Astrocyte (in vitro differentiated cells and primary cell): ENCODE data around the gene CDC25C. TPM values are rescaled to one million over a fixed set of nuclear protein-coding genes. Genes with fewer than 3 reads are reported as not detected.
"Not testable (repeated sequence)": the region's sequence is repeated elsewhere in the genome, so short reads cannot be mapped to it uniquely, and the experiment has no call there.

Experiments
- DNase-seq: peaks from one replicate; pipeline ENCODE4 v3.0.0-alpha.2; 2010; ENCODE audit warnings: low read depth
- FAIRE-seq: peaks from 2 replicates; lab custom pipeline; 2011; peaks lifted over from hg19 to GRCh38; lab: Jason Lieb, UNC
- H2AFZ ChIP-seq: 2 replicates; pipeline ENCODE4 v1.6.0; 2012; ENCODE audit warnings: low read depth, low read length, inconsistent platforms
- H3K27ac ChIP-seq: 2 replicates; pipeline ENCODE4 v1.5.1; 2011; ENCODE audit warnings: low read depth, low read length, inconsistent platforms
- H3K27me3 ChIP-seq: 2 replicates; pipeline ENCODE4 v1.6.0; 2011; ENCODE audit warnings: low read length, inconsistent platforms; ENCODE audit not compliant: insufficient read depth
- H3K36me3 ChIP-seq: 2 replicates; pipeline ENCODE4 v1.5.1; 2011; ENCODE audit warnings: low read length, inconsistent platforms; ENCODE audit not compliant: insufficient read depth
- H3K4me1 ChIP-seq: 2 replicates; pipeline ENCODE4 v1.5.1; 2011; ENCODE audit warnings: low read length, inconsistent platforms; ENCODE audit not compliant: insufficient read depth
- H3K4me2 ChIP-seq: 2 replicates; pipeline ENCODE4 v1.6.0; 2012; ENCODE audit warnings: low read length, inconsistent platforms
- H3K4me3 ChIP-seq: 2 replicates; pipeline ENCODE4 v1.5.1; 2011; ENCODE audit warnings: low read depth, mild to moderate bottlenecking, low read length, inconsistent platforms; ENCODE audit not compliant: insufficient read depth
- H3K79me2 ChIP-seq: 2 replicates; pipeline ENCODE4 v1.6.0; 2012; ENCODE audit warnings: mild to moderate bottlenecking, low read length, inconsistent platforms; ENCODE audit not compliant: insufficient read depth
- H3K9ac ChIP-seq: 2 replicates; pipeline ENCODE4 v1.6.0; 2012; ENCODE audit warnings: mild to moderate bottlenecking, low read length, inconsistent platforms
- H3K9me3 ChIP-seq: 2 replicates; pipeline ENCODE4 v1.5.1; 2012; ENCODE audit warnings: low read depth, mild to moderate bottlenecking, low read length, inconsistent platforms; ENCODE audit not compliant: insufficient read depth
- H4K20me1 ChIP-seq: 2 replicates; pipeline ENCODE4 v1.6.0; 2012; ENCODE audit warnings: low read length, inconsistent platforms; ENCODE audit not compliant: insufficient read depth
- H3K27ac Mint-ChIP-seq: one replicate; pipeline ENCODE4 v1.8.0; 2021; ENCODE audit warnings: mild to moderate bottlenecking, mixed read lengths; ENCODE audit not compliant: unreplicated experiment
- H3K27me3 Mint-ChIP-seq: one replicate; pipeline ENCODE4 v1.8.0; 2021; ENCODE audit warnings: low read depth, mixed read lengths; ENCODE audit not compliant: unreplicated experiment
- H3K36me3 Mint-ChIP-seq: one replicate; pipeline ENCODE4 v1.8.0; 2021; ENCODE audit warnings: low read depth, mixed read lengths; ENCODE audit not compliant: unreplicated experiment
- H3K4me1 Mint-ChIP-seq: one replicate; pipeline ENCODE4 v1.8.0; 2021; ENCODE audit warnings: low read depth, mixed read lengths; ENCODE audit not compliant: unreplicated experiment
- H3K4me3 Mint-ChIP-seq: one replicate; pipeline ENCODE4 v1.8.0; 2021; ENCODE audit warnings: mild to moderate bottlenecking, moderate library complexity, mixed read lengths; ENCODE audit not compliant: unreplicated experiment
- H3K9me3 Mint-ChIP-seq: one replicate; pipeline ENCODE4 v1.8.0; 2021; ENCODE audit warnings: mild to moderate bottlenecking, mixed read lengths; ENCODE audit not compliant: unreplicated experiment
- CTCF ChIP-seq: IDR thresholded peaks from 2 replicates; pipeline ENCODE4 v1.5.1; 2011; ENCODE audit warnings: low read depth, mild to moderate bottlenecking, inconsistent platforms, low read length, moderate library complexity; ENCODE audit not compliant: insufficient read depth
- EZH2 ChIP-seq: IDR thresholded peaks from 2 replicates; pipeline ENCODE4 v1.6.1; 2012; ENCODE audit warnings: mild to moderate bottlenecking, low read length, inconsistent platforms; ENCODE audit not compliant: insufficient read depth
- total RNA-seq: library from RNA; stranded (reverse); gene quantifications from 2 replicates; pipeline ENCODE4 v1.2.1, GENCODE V29; 2021

Gene CDC25C
- total RNA-seq, 1 donor from 2014 or later = 1.6 TPM

- peaks cover 1% of the 10 kb centered on the region for H3K36me3 Mint-ChIP-seq
- Histone ChIP-seq H3K4me3 (no peak overlapping the region), H2AFZ (no peak overlapping the region), H3K36me3 (no peaks in the 10 kb centered on the region), H3K27me3 (no peaks in the 10 kb centered on the region), H4K20me1 (peaks cover 15% of the 10 kb centered on the region), H3K9ac (no peak overlapping the region), H3K9me3 (no peaks in the 10 kb centered on the region), H3K79me2 (peaks cover 30% of the 10 kb centered on the region), H3K4me2 (no peak overlapping the region), H3K4me1 (peaks cover 12% of the 10 kb centered on the region), H3K27ac (no peak overlapping the region)
- no peak for DNase-seq
- TF ChIP-seq CTCF (no peak), EZH2 (no peak)
- H3K27ac Mint-ChIP-seq = peak overlapping the region; percentile 3
- no peaks in the 10 kb centered on the region for H3K9me3 Mint-ChIP-seq
- no peak for FAIRE-seq
- peaks cover 19% of the 10 kb centered on the region for H3K4me1 Mint-ChIP-seq
- H3K4me3 Mint-ChIP-seq = no peak overlapping the region
- no peaks in the 10 kb centered on the region for H3K27me3 Mint-ChIP-seq
Measured at GRCh38 chr5:138334867-138335447, 3.4 kb upstream of the CDC25C start.

GRCh38 chr5:138330813-138331448 is 673 bp downstream of the CDC25C start:
- TF ChIP-seq CTCF (no peak), EZH2 (no peak)
- H3K4me3 Mint-ChIP-seq = peak overlapping the region; percentile 91
- no peak overlapping the region for H3K27ac Mint-ChIP-seq
- peak overlapping the region; percentile 63 for H3K27ac ChIP-seq
- H3K4me3 ChIP-seq = peak overlapping the region; percentile 72
- peaks cover 16% of the 10 kb centered on the region for H3K79me2 ChIP-seq
- H3K36me3 Mint-ChIP-seq = no peaks in the 10 kb centered on the region
- H3K9me3 Mint-ChIP-seq = no peaks in the 10 kb centered on the region
- H4K20me1 ChIP-seq = no peaks in the 10 kb centered on the region
- no peaks in the 10 kb centered on the region for H3K36me3 ChIP-seq
- DNase-seq (no peak), FAIRE-seq (no peak)
- no peaks in the 10 kb centered on the region for H3K4me1 ChIP-seq
- peak overlapping the region; percentile 84 for H3K9ac ChIP-seq
- no peaks in the 10 kb centered on the region for H3K9me3 ChIP-seq
- H2AFZ ChIP-seq = peak overlapping the region; percentile 83
- H3K27me3 ChIP-seq = no peaks in the 10 kb centered on the region
- H3K4me1 Mint-ChIP-seq = peaks cover 4% of the 10 kb centered on the region
- H3K4me2 ChIP-seq = peak overlapping the region; percentile 91
- H3K27me3 Mint-ChIP-seq = no peaks in the 10 kb centered on the region

GRCh38 chr5:138318211-138318610 is 13.4 kb downstream of the CDC25C start:
- not testable (repeated sequence) for H3K27ac ChIP-seq, H3K9me3 Mint-ChIP-seq, H3K27me3 Mint-ChIP-seq, H4K20me1 ChIP-seq, DNase-seq, H2AFZ ChIP-seq, H3K27me3 ChIP-seq, H3K4me3 ChIP-seq, FAIRE-seq, H3K79me2 ChIP-seq, H3K4me2 ChIP-seq, H3K4me1 ChIP-seq, H3K4me1 Mint-ChIP-seq, H3K9ac ChIP-seq, H3K36me3 Mint-ChIP-seq, H3K9me3 ChIP-seq, H3K36me3 ChIP-seq, H3K4me3 Mint-ChIP-seq, H3K27ac Mint-ChIP-seq
